ENCODE data around the gene GCN1.

The GCN1 gene

DNA sequence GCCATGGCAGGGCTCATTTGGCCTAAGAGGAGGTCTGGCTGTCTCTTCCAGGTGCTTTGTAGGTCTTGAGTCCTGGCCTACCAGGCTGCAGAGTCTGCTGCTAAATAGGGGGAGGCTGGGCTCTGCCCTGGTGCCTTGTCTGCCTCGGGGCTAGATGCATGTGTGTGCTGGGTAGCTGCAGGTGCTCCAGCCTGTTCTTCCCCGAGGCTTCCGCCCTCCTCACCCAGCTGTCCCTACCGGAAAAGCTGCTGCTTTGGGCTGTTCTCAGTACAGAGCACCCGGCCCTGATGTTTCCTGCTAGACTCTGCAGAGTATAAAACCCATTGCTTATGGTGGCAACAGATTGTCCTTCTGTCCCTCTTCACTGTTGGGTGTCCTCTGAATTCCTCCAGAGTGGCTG is 115.6 kb downstream of the GCN1 start:
- no peak overlapping the region for H3K27ac ChIP-seq

DNA sequence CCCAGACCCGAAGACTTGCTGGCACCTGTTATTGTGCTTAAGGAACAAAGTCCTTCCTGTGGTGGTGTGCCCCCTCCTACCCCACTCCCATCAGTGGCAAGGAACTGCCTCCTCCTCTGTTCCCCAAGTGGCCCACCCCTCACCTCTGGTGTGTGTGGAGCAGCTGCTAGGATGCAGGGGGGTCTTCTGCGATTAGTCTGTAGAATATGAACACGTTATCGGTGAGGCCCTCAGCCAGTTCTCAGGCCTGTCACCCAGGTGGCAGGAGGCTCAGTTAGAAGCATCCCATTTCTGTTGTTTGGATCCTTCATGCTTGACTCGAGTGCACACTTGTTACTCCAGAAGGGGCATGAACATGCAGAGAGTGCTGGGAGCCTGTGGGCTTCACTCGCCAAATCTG is 117.3 kb downstream of the GCN1 start:
- TF ChIP-seq, protein P1, sequence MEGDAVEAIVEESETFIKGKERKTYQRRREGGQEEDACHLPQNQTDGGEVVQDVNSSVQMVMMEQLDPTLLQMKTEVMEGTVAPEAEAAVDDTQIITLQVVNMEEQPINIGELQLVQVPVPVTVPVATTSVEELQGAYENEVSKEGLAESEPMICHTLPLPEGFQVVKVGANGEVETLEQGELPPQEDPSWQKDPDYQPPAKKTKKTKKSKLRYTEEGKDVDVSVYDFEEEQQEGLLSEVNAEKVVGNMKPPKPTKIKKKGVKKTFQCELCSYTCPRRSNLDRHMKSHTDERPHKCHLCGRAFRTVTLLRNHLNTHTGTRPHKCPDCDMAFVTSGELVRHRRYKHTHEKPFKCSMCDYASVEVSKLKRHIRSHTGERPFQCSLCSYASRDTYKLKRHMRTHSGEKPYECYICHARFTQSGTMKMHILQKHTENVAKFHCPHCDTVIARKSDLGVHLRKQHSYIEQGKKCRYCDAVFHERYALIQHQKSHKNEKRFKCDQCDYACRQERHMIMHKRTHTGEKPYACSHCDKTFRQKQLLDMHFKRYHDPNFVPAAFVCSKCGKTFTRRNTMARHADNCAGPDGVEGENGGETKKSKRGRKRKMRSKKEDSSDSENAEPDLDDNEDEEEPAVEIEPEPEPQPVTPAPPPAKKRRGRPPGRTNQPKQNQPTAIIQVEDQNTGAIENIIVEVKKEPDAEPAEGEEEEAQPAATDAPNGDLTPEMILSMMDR (IDR thresholded peaks at IDR 0.05) = no peak
- DNase-seq (ENCODE audit: low spot score) = no peak
- no peak overlapping the region for H3K27ac ChIP-seq
- no peak overlapping the region for H3K4me3 ChIP-seq

More for the DNA sequence above, 115.6 kb downstream of the GCN1 start:
- TF ChIP-seq, protein P1 (IDR thresholded peaks at IDR 0.05) = no peak
- no peak for DNase-seq (ENCODE audit: low spot score)
- H3K4me3 ChIP-seq = no peak overlapping the region
